HUES6 (cell line): ENCODE data around the gene B4GALNT4.

Experiments
- H3K27ac ChIP-seq: 2 replicates; pipeline ENCODE4 v1.7.0; 2013; ENCODE audit warnings: low read depth, mild to moderate bottlenecking, low read length, inconsistent platforms
- H3K27me3 ChIP-seq: 2 replicates; pipeline ENCODE4 v1.6.1; 2013; ENCODE audit warnings: low read length; ENCODE audit not compliant: control insufficient read depth, insufficient read depth
- H3K36me3 ChIP-seq: 2 replicates; pipeline ENCODE4 v1.6.1; 2013; ENCODE audit warnings: low read length; ENCODE audit not compliant: control insufficient read depth, insufficient read depth
- H3K4me1 ChIP-seq: 2 replicates; pipeline ENCODE4 v1.6.1; 2013; ENCODE audit warnings: low read length; ENCODE audit not compliant: control insufficient read depth, insufficient read depth
- H3K4me3 ChIP-seq: 2 replicates; pipeline ENCODE4 v1.5.1; 2013; ENCODE audit warnings: low read depth, low read length
- H3K9ac ChIP-seq: one replicate; pipeline ENCODE4 v1.6.1; 2013; ENCODE audit warnings: mild to moderate bottlenecking, low read length
- H3K9me3 ChIP-seq: 2 replicates; pipeline ENCODE4 v1.6.1; 2013; ENCODE audit warnings: low read depth, low read length; ENCODE audit not compliant: control insufficient read depth, insufficient read depth

Gene B4GALNT4

DNA sequence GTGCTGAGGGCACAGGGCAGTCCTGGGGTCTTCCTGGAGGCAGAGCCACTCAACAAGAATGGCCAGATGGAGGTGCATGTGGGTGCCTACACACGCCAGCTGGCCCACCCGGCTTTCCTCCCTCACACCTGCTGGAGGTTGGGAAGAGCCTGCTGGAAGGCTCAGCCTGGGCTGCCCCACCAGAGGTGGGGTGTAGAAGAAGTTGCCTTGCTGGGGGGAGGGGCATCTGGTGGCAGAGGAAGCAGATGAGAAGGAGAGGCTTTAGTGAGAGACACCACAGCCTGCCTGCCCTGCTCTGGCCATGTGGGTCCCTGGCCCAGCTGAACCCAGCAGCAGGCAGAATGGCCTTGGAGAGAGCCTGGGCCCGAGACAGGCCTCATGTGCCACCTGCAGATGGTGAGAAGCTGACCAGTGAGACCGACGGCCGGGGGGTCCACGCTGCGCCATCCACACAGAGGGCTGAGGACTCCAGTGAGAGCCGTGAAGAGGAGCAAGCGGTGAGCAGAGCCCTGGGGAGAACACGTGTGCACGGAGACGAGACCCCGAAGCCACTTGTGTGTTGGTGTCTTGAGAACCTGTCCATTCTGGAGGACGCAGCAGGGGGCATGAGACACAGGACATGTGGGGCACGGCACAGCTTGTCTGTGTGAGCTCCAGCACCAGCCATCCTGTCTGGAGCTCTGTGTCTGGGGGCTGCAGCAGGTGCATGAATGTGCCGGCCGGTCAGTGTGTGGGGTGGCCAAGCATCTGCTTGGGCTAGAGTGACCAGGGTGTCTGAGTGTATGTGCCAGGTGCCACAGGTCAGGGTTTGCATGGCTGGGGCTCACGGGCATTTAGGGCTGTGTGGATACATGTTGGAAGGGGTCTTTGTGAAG, 2.7 kb downstream of the B4GALNT4 start:
- Histone ChIP-seq H3K4me1 (peaks cover 14% of the 10 kb centered on the region), H3K27ac (no peak overlapping the region), H3K9ac (no peak overlapping the region), H3K27me3 (no peaks in the 10 kb centered on the region), H3K36me3 (peaks cover 30% of the 10 kb centered on the region), H3K4me3 (no peak overlapping the region), H3K9me3 (no peaks in the 10 kb centered on the region)

- H3K27me3 ChIP-seq, result no peaks in the 10 kb centered on the region
- peaks cover 41% of the 10 kb centered on the region for H3K36me3 ChIP-seq
- no peak overlapping the region for H3K4me3 ChIP-seq
- H3K9ac ChIP-seq, result no peak overlapping the region
- H3K9me3 ChIP-seq, result no peaks in the 10 kb centered on the region
- H3K27ac ChIP-seq, result no peak overlapping the region
- H3K4me1 ChIP-seq, result peaks cover 12% of the 10 kb centered on the region
Observed at GRCh38 chr11:372809-373715, 3.8 kb downstream of the B4GALNT4 start.

DNA sequence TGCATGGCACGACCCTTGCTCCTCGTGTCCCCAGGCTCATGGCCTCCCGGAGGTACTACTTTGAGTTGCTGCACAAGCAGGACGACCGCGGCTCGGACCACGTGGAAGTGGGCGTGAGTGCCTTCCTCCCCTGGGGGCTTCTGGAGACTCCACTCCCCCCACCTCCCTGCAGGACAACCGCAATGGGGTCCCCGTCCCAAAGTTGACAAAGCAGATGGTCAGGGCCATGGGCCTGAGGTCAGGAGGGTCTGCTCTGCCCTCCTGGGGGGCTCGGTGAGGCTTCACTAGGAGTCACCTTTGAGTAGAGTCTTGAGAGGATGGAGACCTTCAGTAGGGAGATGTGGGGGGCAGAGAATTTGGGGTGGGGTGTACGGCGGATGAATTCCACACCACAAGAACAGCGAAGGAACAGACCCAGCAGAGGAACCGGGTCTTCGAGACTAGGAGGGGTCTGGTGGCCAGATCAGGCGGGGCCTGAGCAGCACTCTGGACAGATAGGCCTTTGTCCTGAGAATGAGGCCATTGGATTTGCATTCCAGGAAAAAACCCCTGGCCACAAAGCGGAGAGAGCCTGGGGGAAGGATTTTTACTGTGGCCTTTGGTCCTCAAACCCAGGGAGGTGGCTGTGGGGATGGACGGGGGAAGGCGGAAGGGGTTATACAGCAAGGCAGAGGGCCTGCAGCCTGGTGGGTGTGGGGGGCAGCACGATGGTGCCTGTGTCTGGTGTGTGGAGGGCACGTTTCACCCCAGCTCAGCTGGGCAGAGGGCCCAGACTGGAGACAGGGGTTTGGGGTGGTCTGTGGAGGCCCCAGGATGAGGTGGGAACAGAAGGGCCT, 4.6 kb downstream of the B4GALNT4 start:
- Histone ChIP-seq H3K9ac (no peak overlapping the region), H3K4me3 (no peak overlapping the region), H3K27ac (no peak overlapping the region), H3K4me1 (peaks cover 5% of the 10 kb centered on the region), H3K36me3 (peaks cover 48% of the 10 kb centered on the region), H3K27me3 (no peaks in the 10 kb centered on the region), H3K9me3 (no peaks in the 10 kb centered on the region)

DNA sequence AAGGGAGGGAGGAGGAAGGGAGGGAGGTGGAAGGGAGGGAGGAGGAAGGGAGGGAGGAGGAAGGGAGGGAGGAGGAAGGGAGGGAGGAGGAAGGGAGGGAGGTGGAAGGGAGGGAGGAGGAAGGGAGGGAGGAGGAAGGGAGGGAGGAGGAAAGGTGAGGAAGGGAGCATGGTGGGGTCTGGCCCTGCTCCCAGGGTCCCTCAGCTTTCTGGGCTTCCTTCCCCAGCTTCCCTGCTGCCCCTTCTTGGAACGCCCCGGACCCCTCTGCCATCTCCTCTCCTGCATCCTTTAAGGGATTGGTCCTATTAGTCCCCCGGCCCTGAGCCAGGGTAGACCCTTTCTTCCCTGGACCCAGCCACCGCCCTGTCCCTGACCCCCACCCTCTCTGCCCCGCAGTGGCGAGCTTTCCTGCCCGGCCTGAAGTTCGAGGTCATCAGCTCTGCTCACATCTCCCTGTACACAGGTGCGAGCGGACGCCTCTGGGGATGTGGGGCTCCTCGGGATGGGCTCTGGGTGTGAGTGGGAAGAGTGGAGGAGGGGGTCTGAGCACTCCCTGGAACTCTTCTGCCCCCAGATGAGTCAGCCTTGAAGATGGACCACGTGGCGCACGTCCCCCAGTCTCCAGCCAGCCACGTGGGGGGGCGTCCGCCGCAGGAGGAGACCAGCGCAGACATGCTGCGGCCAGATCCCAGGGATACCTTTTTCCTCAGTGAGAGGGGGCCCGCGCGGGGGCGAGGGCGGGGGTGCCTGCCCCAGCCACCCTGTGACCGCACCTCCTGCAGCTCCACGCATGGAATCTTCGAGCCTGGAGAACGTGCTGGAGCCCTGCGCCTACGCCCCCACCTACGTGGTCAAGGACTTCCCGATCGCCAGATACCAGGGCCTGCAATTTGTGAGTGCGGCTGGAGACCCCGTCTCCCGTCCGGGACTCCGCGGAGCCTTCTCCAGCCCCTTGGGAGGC, 6.0 kb downstream of the B4GALNT4 start:
- H3K27me3 ChIP-seq, result no peaks in the 10 kb centered on the region
- no peak overlapping the region for H3K27ac ChIP-seq
- H3K36me3 ChIP-seq, result peaks cover 54% of the 10 kb centered on the region
- H3K4me3 ChIP-seq, result no peak overlapping the region
- no peak overlapping the region for H3K9ac ChIP-seq
- no peaks in the 10 kb centered on the region for H3K9me3 ChIP-seq
- peaks cover 2% of the 10 kb centered on the region for H3K4me1 ChIP-seq

DNA sequence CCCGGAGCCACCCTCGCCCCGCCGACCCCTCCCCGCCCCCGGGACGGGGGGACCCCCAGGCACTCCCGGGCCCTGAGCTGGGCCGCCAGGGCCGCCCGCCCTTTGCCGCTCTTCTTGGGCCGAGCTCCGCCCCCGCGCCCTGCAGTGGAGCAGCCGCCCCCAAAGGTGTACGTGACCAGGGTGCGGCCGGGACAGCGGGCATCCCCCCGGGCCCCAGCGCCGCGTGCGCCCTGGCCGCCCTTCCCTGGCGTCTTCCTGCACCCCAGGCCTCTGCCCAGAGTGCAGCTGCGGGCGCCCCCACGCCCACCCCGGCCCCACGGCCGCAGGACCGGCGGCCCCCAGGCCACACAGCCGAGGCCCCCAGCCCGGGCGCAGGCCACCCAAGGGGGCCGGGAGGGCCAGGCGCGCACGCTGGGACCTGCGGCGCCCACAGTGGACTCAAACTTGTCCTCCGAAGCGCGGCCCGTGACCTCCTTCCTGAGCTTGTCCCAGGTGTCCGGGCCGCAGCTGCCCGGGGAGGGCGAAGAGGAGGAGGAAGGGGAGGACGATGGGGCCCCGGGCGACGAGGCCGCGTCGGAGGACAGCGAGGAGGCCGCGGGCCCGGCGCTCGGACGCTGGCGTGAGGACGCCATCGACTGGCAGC, 7.4 kb downstream of the B4GALNT4 start:
- H3K9me3 ChIP-seq, result no peaks in the 10 kb centered on the region
- no peaks in the 10 kb centered on the region for H3K27me3 ChIP-seq
- H3K27ac ChIP-seq, result no peak overlapping the region
- H3K4me1 ChIP-seq, result no peaks in the 10 kb centered on the region
- H3K9ac ChIP-seq, result no peak overlapping the region
- H3K4me3 ChIP-seq, result no peak overlapping the region
- H3K36me3 ChIP-seq, result peaks cover 62% of the 10 kb centered on the region

GRCh38 chr11:377174-377865, 8.0 kb downstream of the B4GALNT4 start:
- Histone ChIP-seq H3K9ac (no peak overlapping the region), H3K36me3 (peaks cover 59% of the 10 kb centered on the region), H3K9me3 (no peaks in the 10 kb centered on the region), H3K4me1 (no peaks in the 10 kb centered on the region), H3K27me3 (no peaks in the 10 kb centered on the region), H3K27ac (no peak overlapping the region), H3K4me3 (no peak overlapping the region)

DNA sequence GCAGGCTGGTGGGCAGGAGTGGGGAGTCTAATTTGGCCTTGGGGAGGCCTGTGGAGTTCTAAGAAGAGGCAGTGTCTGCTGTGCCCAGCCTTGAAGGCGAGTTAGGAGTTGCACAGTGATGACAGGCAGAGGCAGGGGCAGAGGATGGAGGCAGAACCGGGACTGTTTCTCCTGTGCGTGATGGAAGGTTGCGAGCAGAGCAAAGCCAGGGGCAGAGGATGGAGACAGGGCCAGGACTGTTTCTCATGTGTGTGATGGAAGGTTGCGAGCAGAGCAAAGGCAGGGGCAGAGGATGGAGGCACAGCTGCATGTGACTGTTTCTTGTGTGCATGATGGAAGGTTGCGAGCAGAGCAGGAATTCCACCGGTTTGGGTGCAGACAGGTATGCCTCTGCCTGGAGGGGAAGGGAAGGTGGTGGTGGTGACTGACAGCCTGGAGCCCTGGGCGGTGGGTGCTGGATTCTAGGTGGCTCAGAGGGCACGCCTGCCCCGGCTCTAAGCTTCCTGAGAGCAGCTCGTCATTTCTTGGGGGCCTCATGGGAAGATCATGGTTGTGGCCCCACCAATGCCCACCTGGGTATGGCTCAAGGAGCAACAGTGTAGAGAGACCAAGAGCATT, 8.7 kb downstream of the B4GALNT4 start:
- H3K9me3 ChIP-seq, result no peaks in the 10 kb centered on the region

GRCh38 chr11:379205-380094, 10.2 kb downstream of the B4GALNT4 start:
- no peaks in the 10 kb centered on the region for H3K4me1 ChIP-seq
- H3K27ac ChIP-seq, result no peak overlapping the region
- no peaks in the 10 kb centered on the region for H3K9me3 ChIP-seq
- no peak overlapping the region for H3K9ac ChIP-seq
- no peak overlapping the region for H3K4me3 ChIP-seq
- peaks cover 46% of the 10 kb centered on the region for H3K36me3 ChIP-seq
- H3K27me3 ChIP-seq, result no peaks in the 10 kb centered on the region

More for the DNA sequence above, 8.7 kb downstream of the B4GALNT4 start:
- H3K27me3 ChIP-seq, result no peaks in the 10 kb centered on the region
- no peak overlapping the region for H3K9ac ChIP-seq
- H3K4me3 ChIP-seq, result no peak overlapping the region
- peaks cover 58% of the 10 kb centered on the region for H3K36me3 ChIP-seq
- H3K27ac ChIP-seq, result no peak overlapping the region
- H3K4me1 ChIP-seq, result no peaks in the 10 kb centered on the region
